ENCODE data around the gene ADGRF1.

- TF ChIP-seq CTCF (conservative IDR thresholded peaks at IDR 0.05 in 1 of 2, IDR thresholded peaks at IDR 0.05 in 1 of 2; ENCODE audit: low read depth in 1 of 2, low read length in 2 of 2), result no peak
- TF ChIP-seq EZH2 (IDR thresholded peaks at IDR 0.05; ENCODE audit: low read length, missing control alignments), result no peak
Measured at GRCh38 chr6:47078991-47079390, 36.9 kb upstream of the ADGRF1 start.
